Mucosa of descending colon (tissue), 3 donors: Measurements from ENCODE around the gene ABCG4. TPM values are rescaled to one million over a fixed set of nuclear protein-coding genes. Genes with fewer than 3 reads are reported as not detected.

Experiments
- ATAC-seq: fragments of 200-7000 bp; cut with Tn5 transposase; one replicate; pipeline ENCODE4 v1.9.1; 2020; ENCODE audit warnings: mild to moderate bottlenecking, moderate library complexity
- DNase-seq, 3 donors: peaks; one replicate each; pipeline ENCODE4 v3.0.0-alpha.2; 2020
- H3K36me3 ChIP-seq: fragments of 200-600 bp; one replicate; pipeline ENCODE4 v1.8.0; 2021; ENCODE audit warnings: low read depth, mild to moderate bottlenecking
- H3K4me1 ChIP-seq: fragments of 200-600 bp; one replicate; pipeline ENCODE4 v1.8.0; 2021; ENCODE audit warnings: low read depth, mild to moderate bottlenecking
- H3K4me3 ChIP-seq: fragments of 200-600 bp; one replicate; pipeline ENCODE4 v1.8.0; 2021; ENCODE audit warnings: mild to moderate bottlenecking
- H3K9me3 ChIP-seq: fragments of 200-600 bp; one replicate; pipeline ENCODE4 v1.8.0; 2021; ENCODE audit warnings: mild to moderate bottlenecking
- CTCF ChIP-seq: fragments of 200-600 bp; IDR thresholded peaks from one replicate; pipeline ENCODE4 v1.8.0; 2022; ENCODE audit warnings: antibody characterized with exemption, mild to moderate bottlenecking
- intact Hi-C, 2 donors: fragments of 100-400 bp; cut with DNase I in 1 of 2; cut with micrococcal nuclease in 1 of 2; formaldehyde crosslinking; loops; one replicate each; pipeline versions ENCODE4 v1.11.0 to v1.11.1; 2022; cut with DNase I, micrococcal nuclease
- total RNA-seq, 3 donors: library from RNA; stranded (reverse); fragmentation: NEBNext Ultra II Directional in 2 of 3; extraction: Animal tissue kit (Norgen Biotek cat#: 25700) in 2 of 3; gene quantifications; one replicate each; pipeline versions ENCODE4 v1.2.1 to v1.2.4, GENCODE V29; 2021 to 2023
- donor health status: DM: no; HTN: no; CAD: no; lungs with moderate emphysema.
- donor health status: DM: no; HTN: no; CAD: no.
- donor health status: DM: no; HTN: yes; CAD: no.

The ABCG4 gene
- total RNA-seq, 3 donors from 2014 or later: 0.07 to 0.85 TPM; not detected in 1

GRCh38 chr11:119202554-119202953 is 53.7 kb downstream of the ABCG4 start:
- ATAC-seq (no peak), DNase-seq (no peak)
- intact Hi-C loops: loop anchor here in 1 of 2 donors (10.0 kb wide), 1 partner anchor 122 kb away; no protein-coding TSS in a partner anchor
- Histone ChIP-seq H3K4me3 (no peak overlapping the region), H3K4me1 (peaks cover 6% of the 10 kb centered on the region), H3K9me3 (no peaks in the 10 kb centered on the region), H3K36me3 (no peaks in the 10 kb centered on the region)
- TF ChIP-seq CTCF: no peak

GRCh38 chr11:119204066-119204465 is 55.2 kb downstream of the ABCG4 start:
- intact Hi-C loops: loop anchor here in 1 of 2 donors (10.0 kb wide), 1 partner anchor 121 kb away; no protein-coding TSS in a partner anchor
- TF ChIP-seq CTCF: no peak
- Histone ChIP-seq H3K36me3 (no peaks in the 10 kb centered on the region), H3K4me3 (no peak overlapping the region), H3K4me1 (peaks cover 7% of the 10 kb centered on the region), H3K9me3 (no peaks in the 10 kb centered on the region)
- ATAC-seq (no peak), DNase-seq (no peak)

- Histone ChIP-seq H3K36me3 (no peaks in the 10 kb centered on the region), H3K9me3 (no peaks in the 10 kb centered on the region), H3K4me3 (no peak overlapping the region), H3K4me1 (peaks cover 7% of the 10 kb centered on the region)
- TF ChIP-seq CTCF: no peak
- intact Hi-C loops: loop anchor here in 1 of 2 donors (10.0 kb wide), 1 partner anchor 120 kb away; no protein-coding TSS in a partner anchor
- DNase-seq (peak in 1 of 3 donors; percentile 47), ATAC-seq (no peak)
Measured at GRCh38 chr11:119205080-119205479, 56.2 kb downstream of the ABCG4 start.

- Histone ChIP-seq H3K4me3 (peak within 1 kb of the TSS; percentile 76), H3K36me3 (no peaks in the 10 kb centered on the region), H3K4me1 (peaks cover 7% of the 10 kb centered on the region), H3K9me3 (no peaks in the 10 kb centered on the region)
- ATAC-seq (peak; percentile 97), DNase-seq (peak; percentile 96 to 99 (median 99))
- intact Hi-C loops: loop anchor here in 1 of 2 donors (10.0 kb wide), 1 partner anchor 119 kb away; no protein-coding TSS in a partner anchor
- peak; percentile 91 for TF ChIP-seq CTCF
Measured at GRCh38 chr11:119205574-119206510, 57.0 kb downstream of the ABCG4 start, which contains the start of gene CBL. Gene CBL (plus strand): TSS chr11:119206339. CDS start chr11:119206418, 79 bp downstream.

GRCh38 chr11:119206511-119207414 is 57.9 kb downstream of the ABCG4 start:
- ATAC-seq (peak; percentile 35), DNase-seq (peak; percentile 60 to 81 (median 77))
- Histone ChIP-seq H3K4me1 (peaks cover 7% of the 10 kb centered on the region), H3K4me3 (peak overlapping the region; percentile 76), H3K36me3 (no peaks in the 10 kb centered on the region), H3K9me3 (no peaks in the 10 kb centered on the region)
- intact Hi-C loops: loop anchor here in 1 of 2 donors (10.0 kb wide), 1 partner anchor 118 kb away; no protein-coding TSS in a partner anchor
- TF ChIP-seq CTCF: no peak
